ENCODE measurements around the gene KLHL20. TPM values are rescaled to one million over a fixed set of nuclear protein-coding genes. Genes with fewer than 3 reads are reported as not detected.

The KLHL20 gene
- total RNA-seq, 1 donor from 2014 or later = 15.4 TPM

DNA sequence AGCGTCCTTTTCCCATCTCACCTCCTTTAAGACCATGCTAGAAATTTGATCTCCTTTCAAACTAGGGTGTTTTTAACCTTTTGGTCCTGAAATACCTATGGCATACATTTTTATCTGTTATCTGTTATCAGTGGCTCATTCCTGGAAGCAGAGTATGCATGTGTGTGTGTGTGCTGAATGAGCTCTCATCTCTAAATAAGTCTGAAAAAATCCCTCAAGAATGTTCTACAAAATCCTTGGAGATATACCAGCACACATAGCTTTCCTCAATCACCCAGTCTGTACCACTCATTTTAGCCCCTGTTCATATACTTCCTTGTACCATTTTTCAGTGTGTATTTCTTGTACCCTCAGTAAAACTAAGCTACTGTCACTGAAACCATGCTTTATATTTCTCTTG lies 103.7 kb downstream of the KLHL20 start:
- intact Hi-C loops (cut with micrococcal nuclease) = no loop called here
- Mint-ChIP-seq H3K4me3 (ENCODE audit: low read depth) (no peak overlapping the region), H3K9me3 (peaks cover 12% of the 10 kb centered on the region), H3K27me3 (ENCODE audit: low read depth) (no peaks in the 10 kb centered on the region), H3K36me3 (ENCODE audit: low read depth) (peaks cover 75% of the 10 kb centered on the region), H3K27ac (no peak overlapping the region), H3K4me1 (ENCODE audit: low read depth) (peaks cover 44% of the 10 kb centered on the region)
- no peak for DNase-seq (ENCODE audit: low spot score)

GRCh38 chr1:173821680-173822079 lies 106.9 kb downstream of the KLHL20 start:
- no peak for DNase-seq (ENCODE audit: low spot score)
- H3K4me1 Mint-ChIP-seq (ENCODE audit: low read depth) = peaks cover 32% of the 10 kb centered on the region
- H3K27ac Mint-ChIP-seq = no peak overlapping the region
- H3K9me3 Mint-ChIP-seq = peaks cover 4% of the 10 kb centered on the region
- intact Hi-C loops (cut with micrococcal nuclease) = no loop called here
- no peaks in the 10 kb centered on the region for H3K27me3 Mint-ChIP-seq (ENCODE audit: low read depth)
- peak overlapping the region; percentile 15 for H3K4me3 Mint-ChIP-seq (ENCODE audit: low read depth)
- peaks cover 56% of the 10 kb centered on the region for H3K36me3 Mint-ChIP-seq (ENCODE audit: low read depth)

GRCh38 chr1:173823781-173824314 lies 109.1 kb downstream of the KLHL20 start:
- Mint-ChIP-seq H3K4me1 (ENCODE audit: low read depth) (peaks cover 36% of the 10 kb centered on the region), H3K27me3 (ENCODE audit: low read depth) (no peaks in the 10 kb centered on the region)

DNA sequence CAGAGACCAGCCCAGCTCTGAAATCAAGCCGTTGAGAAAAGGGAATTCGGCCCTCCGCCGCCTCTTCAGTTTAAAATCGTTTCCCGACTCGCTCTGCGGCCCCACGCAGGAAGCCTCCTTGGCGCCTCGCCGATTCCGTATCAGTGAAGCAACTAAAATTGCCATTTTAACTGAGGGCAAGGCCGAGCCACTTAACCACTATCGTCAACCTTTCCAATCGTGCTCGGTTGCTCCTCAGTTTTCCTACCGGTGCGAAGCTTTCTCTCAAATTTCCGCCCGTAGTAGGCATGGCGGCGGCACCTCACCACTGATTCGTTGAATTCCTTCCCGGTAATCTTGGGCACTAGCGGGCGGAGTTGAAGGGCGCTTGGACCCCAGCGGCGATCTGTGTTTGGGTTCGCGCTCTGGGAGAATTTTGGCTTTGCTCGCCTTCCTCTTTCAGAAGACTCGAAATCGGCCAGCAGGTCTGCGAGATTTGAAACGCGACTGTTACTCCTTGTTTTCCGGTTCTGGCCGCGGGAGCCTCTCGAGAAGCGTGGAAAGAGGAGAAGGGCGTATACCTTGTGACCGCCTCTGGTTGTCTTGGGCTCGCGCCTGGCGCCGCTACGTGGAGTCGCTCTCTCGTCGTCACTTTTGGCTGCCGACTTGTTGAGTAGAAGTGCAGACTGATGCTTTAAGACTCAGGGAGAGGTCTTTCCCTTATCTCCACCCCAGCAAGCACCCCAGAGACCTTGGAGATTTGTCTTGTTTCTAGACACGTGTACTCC lies 109.7 kb downstream of the KLHL20 start, which contains the start of the genes CENPL and DARS2:
Gene CENPL (minus strand): TSS at position 569 of the 767 bp plus-strand sequence. CDS start 13,584 bp downstream, outside the sequence.
Gene DARS2 (plus strand): TSS at position 359 of the 767 bp plus-strand sequence. CDS start 557 bp downstream, outside the sequence.
- H3K36me3 Mint-ChIP-seq (ENCODE audit: low read depth) = peaks cover 53% of the 10 kb centered on the region
- H3K4me1 Mint-ChIP-seq (ENCODE audit: low read depth) = peaks cover 36% of the 10 kb centered on the region
- H3K27ac Mint-ChIP-seq = peak within 1 kb of the TSS; percentile 99
- no peaks in the 10 kb centered on the region for H3K27me3 Mint-ChIP-seq (ENCODE audit: low read depth)
- DNase-seq (ENCODE audit: low spot score) = peak; percentile 91
- intact Hi-C loops (cut with micrococcal nuclease) = loop anchor here (1.0 to 2.0 kb wide), 8 partner anchors 43 to 1080 kb away; partner anchors contain the start of genes GAS5, KLHL20, PRDX6 and RABGAP1L
- H3K9me3 Mint-ChIP-seq = no peaks in the 10 kb centered on the region
- H3K4me3 Mint-ChIP-seq (ENCODE audit: low read depth) = peak within 1 kb of the TSS; percentile 98

More at GRCh38 chr1:173823781-173824314, 109.1 kb downstream of the KLHL20 start:
- intact Hi-C loops (cut with micrococcal nuclease) = loop anchor here (1.0 to 2.0 kb wide), 8 partner anchors 43 to 1079 kb away; partner anchors contain the start of genes GAS5, KLHL20, PRDX6 and RABGAP1L
- DNase-seq (ENCODE audit: low spot score) = no peak
- no peaks in the 10 kb centered on the region for H3K9me3 Mint-ChIP-seq
- peak overlapping the region; percentile 98 for H3K4me3 Mint-ChIP-seq (ENCODE audit: low read depth)
- peak overlapping the region; percentile 99 for H3K27ac Mint-ChIP-seq
- H3K36me3 Mint-ChIP-seq (ENCODE audit: low read depth) = peaks cover 51% of the 10 kb centered on the region

GRCh38 chr1:173827611-173828010 lies 112.8 kb downstream of the KLHL20 start:
- Mint-ChIP-seq H3K27me3 (ENCODE audit: low read depth) (no peaks in the 10 kb centered on the region), H3K4me1 (ENCODE audit: low read depth) (peaks cover 22% of the 10 kb centered on the region), H3K4me3 (ENCODE audit: low read depth) (no peak overlapping the region), H3K27ac (no peak overlapping the region), H3K9me3 (no peaks in the 10 kb centered on the region), H3K36me3 (ENCODE audit: low read depth) (peaks cover 52% of the 10 kb centered on the region)
- intact Hi-C loops (cut with micrococcal nuclease) = no loop called here
- DNase-seq (ENCODE audit: low spot score) = no peak

- intact Hi-C loops (cut with micrococcal nuclease) = no loop called here
- no peaks in the 10 kb centered on the region for H3K27me3 Mint-ChIP-seq (ENCODE audit: low read depth)
These were observed 118.0 kb downstream of the KLHL20 start for GRCh38 chr1:173832748-173833147.

More at GRCh38 chr1:173832748-173833147, 118.0 kb downstream of the KLHL20 start:
- no peak overlapping the region for H3K4me3 Mint-ChIP-seq (ENCODE audit: low read depth)
- peaks cover 5% of the 10 kb centered on the region for H3K4me1 Mint-ChIP-seq (ENCODE audit: low read depth)
- no peak for DNase-seq (ENCODE audit: low spot score)
- no peak overlapping the region for H3K27ac Mint-ChIP-seq
- peaks cover 48% of the 10 kb centered on the region for H3K36me3 Mint-ChIP-seq (ENCODE audit: low read depth)
- H3K9me3 Mint-ChIP-seq = no peaks in the 10 kb centered on the region

Other genes with a start within 250 kb of the KLHL20 start
- 148 and 150 TPM in 2 replicates for gene PRDX6, start 237.6 kb upstream of the KLHL20 start, total RNA-seq
- gene SLC9C2, start 111.9 kb upstream of the KLHL20 start, total RNA-seq = not detected in 2 replicates
- gene TEX50, start 79.6 kb upstream of the KLHL20 start, total RNA-seq = not detected in 2 replicates
- not detected in 2 replicates for gene ANKRD45, start 45.1 kb upstream of the KLHL20 start, total RNA-seq
- gene DARS2, start 109.7 kb downstream of the KLHL20 start, total RNA-seq = 49.7 and 49.9 TPM in 2 replicates
- 26.1 and 26.2 TPM in 2 replicates for gene CENPL, start 109.9 kb downstream of the KLHL20 start, total RNA-seq
- gene GAS5, start 153.0 kb downstream of the KLHL20 start, total RNA-seq = 650 and 661 TPM in 2 replicates
- 8.7 and 8.8 TPM in 2 replicates for gene ZBTB37, start 153.4 kb downstream of the KLHL20 start, total RNA-seq
- 0.16 TPM in 1 of 2 replicates, not detected in the other for gene SERPINC1, start 202.3 kb downstream of the KLHL20 start, total RNA-seq

Data from activated T-helper 2 cell treated with anti-CD3 and anti-CD28 coated beads, Interferon-gamma antibody, Interleukin-2, Interleukin-4, amounts not matched to agents 10 μg/mL and 5 μg/mL and 100 μg/mL, durations not matched to agents 14 hours and 24 hours and 36 hours (primary cell).